Measurements from ENCODE around the gene WNT2B. TPM values are rescaled to one million over a fixed set of nuclear protein-coding genes. Genes with fewer than 3 reads are reported as not detected.

Gene WNT2B
- total and polyA plus RNA-seq, 10 of the 15 experiments (the other 5 are each of a cell fraction or from before 2014, with no cell fraction given) = 0.02 to 1.1 (median 0.14) TPM

DNA sequence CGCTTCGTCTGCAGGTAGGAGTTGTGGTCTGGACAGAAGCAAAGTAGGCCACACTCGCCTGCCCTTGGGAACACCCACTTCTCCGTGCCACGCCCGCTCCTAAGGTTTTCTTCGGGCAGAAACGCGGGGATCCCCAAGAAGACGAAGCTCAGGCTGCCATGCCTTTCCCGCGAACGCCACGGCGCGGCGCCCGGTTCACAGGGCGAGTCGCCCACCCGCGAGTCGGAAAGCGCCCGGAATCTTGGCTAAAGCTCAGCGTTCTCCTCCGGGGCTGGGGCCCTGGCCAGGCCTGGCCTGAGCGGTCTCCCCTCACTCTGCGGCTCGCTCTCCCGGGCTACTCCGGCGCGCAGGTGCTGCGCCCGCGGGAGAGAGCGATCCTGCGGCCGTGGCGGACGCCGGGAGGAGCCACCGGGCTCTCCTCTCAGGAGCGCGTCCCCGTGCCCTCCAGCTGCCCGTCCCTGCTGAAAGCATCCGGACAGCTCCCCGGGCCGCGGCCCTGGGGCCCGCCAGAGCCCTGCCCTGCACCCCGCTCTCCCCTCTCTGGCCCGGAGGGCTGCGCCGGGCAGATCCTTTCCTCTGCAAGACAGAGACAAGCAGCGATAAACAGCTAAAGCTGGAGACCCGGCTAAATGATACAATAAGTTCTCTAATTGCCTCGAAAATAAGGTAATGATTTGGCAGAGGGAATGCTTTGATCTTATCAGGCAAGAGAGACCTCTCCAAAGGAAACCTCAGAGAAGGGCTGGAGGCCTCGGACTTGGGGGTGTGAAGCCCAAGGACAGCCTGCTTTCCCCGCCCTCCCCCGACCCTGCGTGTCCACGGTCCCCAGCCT is 6.7 kb upstream of the WNT2B start (continued):
- TF ChIP-seq, protein P1, sequence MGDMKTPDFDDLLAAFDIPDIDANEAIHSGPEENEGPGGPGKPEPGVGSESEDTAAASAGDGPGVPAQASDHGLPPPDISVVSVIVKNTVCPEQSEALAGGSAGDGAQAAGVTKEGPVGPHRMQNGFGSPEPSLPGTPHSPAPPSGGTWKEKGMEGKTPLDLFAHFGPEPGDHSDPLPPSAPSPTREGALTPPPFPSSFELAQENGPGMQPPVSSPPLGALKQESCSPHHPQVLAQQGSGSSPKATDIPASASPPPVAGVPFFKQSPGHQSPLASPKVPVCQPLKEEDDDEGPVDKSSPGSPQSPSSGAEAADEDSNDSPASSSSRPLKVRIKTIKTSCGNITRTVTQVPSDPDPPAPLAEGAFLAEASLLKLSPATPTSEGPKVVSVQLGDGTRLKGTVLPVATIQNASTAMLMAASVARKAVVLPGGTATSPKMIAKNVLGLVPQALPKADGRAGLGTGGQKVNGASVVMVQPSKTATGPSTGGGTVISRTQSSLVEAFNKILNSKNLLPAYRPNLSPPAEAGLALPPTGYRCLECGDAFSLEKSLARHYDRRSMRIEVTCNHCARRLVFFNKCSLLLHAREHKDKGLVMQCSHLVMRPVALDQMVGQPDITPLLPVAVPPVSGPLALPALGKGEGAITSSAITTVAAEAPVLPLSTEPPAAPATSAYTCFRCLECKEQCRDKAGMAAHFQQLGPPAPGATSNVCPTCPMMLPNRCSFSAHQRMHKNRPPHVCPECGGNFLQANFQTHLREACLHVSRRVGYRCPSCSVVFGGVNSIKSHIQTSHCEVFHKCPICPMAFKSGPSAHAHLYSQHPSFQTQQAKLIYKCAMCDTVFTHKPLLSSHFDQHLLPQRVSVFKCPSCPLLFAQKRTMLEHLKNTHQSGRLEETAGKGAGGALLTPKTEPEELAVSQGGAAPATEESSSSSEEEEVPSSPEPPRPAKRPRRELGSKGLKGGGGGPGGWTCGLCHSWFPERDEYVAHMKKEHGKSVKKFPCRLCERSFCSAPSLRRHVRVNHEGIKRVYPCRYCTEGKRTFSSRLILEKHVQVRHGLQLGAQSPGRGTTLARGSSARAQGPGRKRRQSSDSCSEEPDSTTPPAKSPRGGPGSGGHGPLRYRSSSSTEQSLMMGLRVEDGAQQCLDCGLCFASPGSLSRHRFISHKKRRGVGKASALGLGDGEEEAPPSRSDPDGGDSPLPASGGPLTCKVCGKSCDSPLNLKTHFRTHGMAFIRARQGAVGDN (IDR thresholded peaks at IDR 0.05) = no peak

DNA sequence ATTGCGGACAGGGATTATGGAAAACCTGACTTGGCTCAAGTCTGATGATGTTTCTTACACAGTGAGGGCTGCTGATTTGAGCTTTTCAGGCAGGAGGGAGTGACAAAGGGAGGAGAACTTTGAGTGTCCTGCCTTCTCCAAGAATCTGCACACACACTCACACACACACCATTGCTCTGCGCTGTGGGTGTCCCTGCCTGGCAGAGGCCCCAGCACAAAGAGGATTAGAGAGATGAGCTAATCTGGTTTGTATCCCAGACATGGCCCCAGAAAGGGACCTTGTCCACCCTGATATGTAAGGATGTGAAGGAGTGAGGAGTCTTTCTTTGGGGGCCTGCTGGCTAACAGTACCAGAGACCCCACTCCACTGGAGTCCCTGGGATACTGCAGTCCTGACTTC is 5.9 kb upstream of the WNT2B start:
- H3K36me3 ChIP-seq (ENCODE audit: control insufficient read depth in 2 of 2, insufficient read depth in 2 of 2, low read length in 1 of 2) = no peaks in the 10 kb centered on the region
- no peak for DNase-seq (ENCODE audit: low read depth, low spot score)
- BruUV-seq (replicated peaks) = no TSS peak
- peaks cover 2% of the 10 kb centered on the region; the same call in 1 of the 2 replicates for H3K4me1 ChIP-seq (ENCODE audit: control insufficient read depth, insufficient read depth, low read length)
- no peak overlapping the region for H3K4me2 ChIP-seq (ENCODE audit: control insufficient read depth, insufficient read depth)
- no peak for TF ChIP-seq KLF5 (IDR thresholded peaks at IDR 0.05; ENCODE audit: partially characterized antibody)
- TF ChIP-seq POU2F2 (IDR thresholded peaks at IDR 0.05; ENCODE audit: borderline replicate concordance, low read depth, low read length) = no peak
- no peak for TF ChIP-seq RAD21 (IDR thresholded peaks at IDR 0.05; ENCODE audit: insufficient read depth, low read depth, low read length)
- TF ChIP-seq CEBPB (IDR thresholded peaks at IDR 0.05; ENCODE audit: borderline replicate concordance in 1 of 2, low read depth in 2 of 2, low read length in 2 of 2) = no peak
- TF ChIP-seq, protein P2, sequence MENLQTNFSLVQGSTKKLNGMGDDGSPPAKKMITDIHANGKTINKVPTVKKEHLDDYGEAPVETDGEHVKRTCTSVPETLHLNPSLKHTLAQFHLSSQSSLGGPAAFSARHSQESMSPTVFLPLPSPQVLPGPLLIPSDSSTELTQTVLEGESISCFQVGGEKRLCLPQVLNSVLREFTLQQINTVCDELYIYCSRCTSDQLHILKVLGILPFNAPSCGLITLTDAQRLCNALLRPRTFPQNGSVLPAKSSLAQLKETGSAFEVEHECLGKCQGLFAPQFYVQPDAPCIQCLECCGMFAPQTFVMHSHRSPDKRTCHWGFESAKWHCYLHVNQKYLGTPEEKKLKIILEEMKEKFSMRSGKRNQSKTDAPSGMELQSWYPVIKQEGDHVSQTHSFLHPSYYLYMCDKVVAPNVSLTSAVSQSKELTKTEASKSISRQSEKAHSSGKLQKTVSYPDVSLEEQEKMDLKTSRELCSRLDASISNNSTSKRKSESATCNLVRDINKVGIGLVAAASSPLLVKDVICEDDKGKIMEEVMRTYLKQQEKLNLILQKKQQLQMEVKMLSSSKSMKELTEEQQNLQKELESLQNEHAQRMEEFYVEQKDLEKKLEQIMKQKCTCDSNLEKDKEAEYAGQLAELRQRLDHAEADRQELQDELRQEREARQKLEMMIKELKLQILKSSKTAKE (IDR thresholded peaks at IDR 0.05; ENCODE audit: low read depth, poor library complexity, severe bottlenecking) = no peak
- no peak for TF ChIP-seq PAX8 (IDR thresholded peaks at IDR 0.05)
- TF ChIP-seq, protein P3, sequence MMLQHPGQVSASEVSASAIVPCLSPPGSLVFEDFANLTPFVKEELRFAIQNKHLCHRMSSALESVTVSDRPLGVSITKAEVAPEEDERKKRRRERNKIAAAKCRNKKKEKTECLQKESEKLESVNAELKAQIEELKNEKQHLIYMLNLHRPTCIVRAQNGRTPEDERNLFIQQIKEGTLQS (IDR thresholded peaks at IDR 0.05; ENCODE audit: borderline replicate concordance, extremely low read depth, low read depth, low read length) = no peak
- no peak for TF ChIP-seq GATAD2B (conservative IDR thresholded peaks at IDR 0.05; ENCODE audit: low read depth)
- TF ChIP-seq ETV6 (conservative IDR thresholded peaks at IDR 0.05 in 1 of 2, IDR thresholded peaks at IDR 0.05 in 1 of 2; ENCODE audit: borderline replicate concordance in 1 of 2, low read depth in 1 of 2) = no peak
- TF ChIP-seq, protein P4, sequence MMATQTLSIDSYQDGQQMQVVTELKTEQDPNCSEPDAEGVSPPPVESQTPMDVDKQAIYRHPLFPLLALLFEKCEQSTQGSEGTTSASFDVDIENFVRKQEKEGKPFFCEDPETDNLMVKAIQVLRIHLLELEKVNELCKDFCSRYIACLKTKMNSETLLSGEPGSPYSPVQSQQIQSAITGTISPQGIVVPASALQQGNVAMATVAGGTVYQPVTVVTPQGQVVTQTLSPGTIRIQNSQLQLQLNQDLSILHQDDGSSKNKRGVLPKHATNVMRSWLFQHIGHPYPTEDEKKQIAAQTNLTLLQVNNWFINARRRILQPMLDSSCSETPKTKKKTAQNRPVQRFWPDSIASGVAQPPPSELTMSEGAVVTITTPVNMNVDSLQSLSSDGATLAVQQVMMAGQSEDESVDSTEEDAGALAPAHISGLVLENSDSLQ (IDR thresholded peaks at IDR 0.05) = no peak
- no peak for TF ChIP-seq RCOR1 (conservative IDR thresholded peaks at IDR 0.05; ENCODE audit: low read depth, low read length)
- no peak for FAIRE-seq
- no peaks in the 10 kb centered on the region for H3K9me3 ChIP-seq (replicated peaks; ENCODE audit: control insufficient read depth, insufficient read depth, low read length)
- in situ Hi-C loops (cut with MboI) = loop anchor here (5.0 kb wide), 1 partner anchor 204 kb away; the partner anchor contains the start of gene RHOC
- H3K4me3 ChIP-seq = no peak overlapping the region
- no peak overlapping the region for H3K27ac ChIP-seq (ENCODE audit: control insufficient read depth, insufficient read depth)
- intact Hi-C loops (cut with micrococcal nuclease; ENCODE audit: unreplicated experiment) = no loop called here
- CTCF ChIA-PET = interaction anchor here (1.0 to 3.7 kb wide), 13 partner anchors 8 to 211 kb away, joined by 3 to 27 read pairs (median 5); partner anchors contain the start of gene CTTNBP2NL
- no peaks in the 10 kb centered on the region for H3K79me2 ChIP-seq (ENCODE audit: control insufficient read depth, insufficient read depth, low read length)
- H3K27me3 ChIP-seq (replicated peaks in 1 of 2; ENCODE audit: control insufficient read depth in 2 of 2, insufficient read depth in 2 of 2, low read length in 1 of 2) = peaks cover 3 to 7% of the 10 kb centered on the region in 2 experiments; a peak in 3 of 4 replicates
- 92% methylated on average over 2 of the region's 2 CpGs for WGBS (ENCODE audit: insufficient coverage, insufficient replicate concordance, low lambda C conversion rate, missing lambda C conversion rate)
- SMC1A ChIA-PET (ENCODE audit: uncharacterized antibody, unreplicated experiment) = interaction anchor here (1.5 to 3.4 kb wide), 5 partner anchors 36 to 206 kb away, joined by 5 to 26 read pairs (median 7); partner anchors contain the start of gene RHOC
- no peak overlapping the region for H2AFZ ChIP-seq (ENCODE audit: control insufficient read depth, low read depth, low read length)
- RAD21 ChIA-PET (ENCODE audit: unreplicated experiment) = interaction anchor here (0.9 to 1.8 kb wide), 5 partner anchors 36 to 205 kb away, joined by 3 to 10 read pairs (median 8); no protein-coding TSS in a partner anchor
- ATAC-seq = no peak
- POLR2A ChIA-PET = interaction anchor here (1.1 kb wide), 1 partner anchor 109 kb away, joined by 4 read pairs; no protein-coding TSS in a partner anchor
- H3K9ac ChIP-seq (ENCODE audit: control insufficient read depth, insufficient read depth, low read length) = no peak overlapping the region
- no peaks in the 10 kb centered on the region for H4K20me1 ChIP-seq (ENCODE audit: control insufficient read depth, insufficient read depth)
